PC-3 (cell line): ENCODE measurements around the gene MTRF1. TPM values are rescaled to one million over a fixed set of nuclear protein-coding genes. Genes with fewer than 3 reads are reported as not detected.

Experiments
- ATAC-seq: fragments of 200-7000 bp; cut with Tn5 transposase; 2 replicates; pipeline ENCODE4 v1.9.1; 2020; ENCODE audit warnings: mild to moderate bottlenecking, moderate library complexity
- BruUV-seq: library from RNA; stranded (reverse); fragments of 400-500 nt; replicated peaks from 2 replicates; lab custom pipeline; 2021; lab: Mats Ljungman, UMichigan
- CTCF ChIA-PET: fragments of 300-600 bp; sonication (Branson Sonifier 250); formaldehyde crosslinking; loops from one replicate; lab custom pipeline; 2022; ENCODE audit warnings: antibody characterized with exemption; lab: Charles Lee
- POLR2A ChIA-PET: fragments of 300-600 bp; sonication (Branson Sonifier 250); formaldehyde crosslinking; loops from one replicate; lab custom pipeline; 2022; ENCODE audit warnings: antibody characterized with exemption; ENCODE audit not compliant: unreplicated experiment; lab: Charles Lee
- DNase-seq: peaks from one replicate; pipeline ENCODE4 v3.0.0-alpha.2; 2015
- H2AFZ ChIP-seq: fragments of 300-600 bp; sonication (generic); 2 replicates; pipeline ENCODE4 v1.6.0; 2016; ENCODE audit warnings: antibody characterized with exemption, low read length
- H3F3A ChIP-seq: fragments of 300-600 bp; sonication (generic); one replicate; pipeline ENCODE4 v1.6.0; 2017; ENCODE audit warnings: antibody characterized with exemption, low read length, control low read depth, mild to moderate bottlenecking; ENCODE audit not compliant: unreplicated experiment
- H3K27ac ChIP-seq: fragments of 300-600 bp; sonication (generic); 2 replicates; pipeline ENCODE4 v1.5.1; 2016; ENCODE audit warnings: mild to moderate bottlenecking, low read length
- H3K27me3 ChIP-seq: fragments of 300-600 bp; sonication (generic); 2 replicates; pipeline ENCODE4 v1.6.1; 2016; ENCODE audit warnings: low read length, mixed read lengths
- H3K36me3 ChIP-seq: fragments of 300-600 bp; sonication (generic); 2 replicates; pipeline ENCODE4 v1.6.1; 2016; ENCODE audit warnings: low read depth, mixed run types, low read length, mixed read lengths
- H3K4me1 ChIP-seq: fragments of 300-600 bp; sonication (generic); 2 replicates; pipeline ENCODE4 v1.5.1; 2016; ENCODE audit warnings: low read length; ENCODE audit not compliant: insufficient read depth
- H3K4me2 ChIP-seq: fragments of 300-600 bp; sonication (generic); 2 replicates; pipeline ENCODE4 v1.6.0; 2016; ENCODE audit warnings: low read length
- H3K4me3 ChIP-seq: fragments of 300-600 bp; sonication (generic); 2 replicates; pipeline ENCODE4 v1.5.1; 2016; ENCODE audit warnings: mild to moderate bottlenecking, low read length, mixed read lengths
- H3K79me2 ChIP-seq: fragments of 300-600 bp; sonication (generic); 2 replicates; pipeline ENCODE4 v1.6.1; 2017; ENCODE audit warnings: low read length, mixed read lengths
- H3K9ac ChIP-seq: fragments of 300-600 bp; sonication (generic); 2 replicates; pipeline ENCODE4 v1.6.0; 2016; ENCODE audit warnings: mild to moderate bottlenecking, low read length
- H3K9me2 ChIP-seq: fragments of 300-600 bp; sonication (generic); replicated peaks from 2 replicates; pipeline ENCODE4 v1.6.1; 2016; ENCODE audit warnings: mixed run types, low read length, mixed read lengths
- H3K9me3 ChIP-seq: fragments of 300-600 bp; sonication (generic); 2 replicates; pipeline ENCODE4 v1.6.1; 2016; ENCODE audit warnings: low read length, mixed read lengths
- H4K20me1 ChIP-seq: fragments of 300-600 bp; sonication (generic); 2 replicates; pipeline ENCODE4 v1.6.1; 2016; ENCODE audit warnings: low read length, mixed read lengths
- CTCF ChIP-seq: fragments of 300-600 bp; sonication (generic); conservative IDR thresholded peaks from 2 replicates; pipeline ENCODE4 v1.5.1; 2017; ENCODE audit warnings: antibody characterized with exemption, low read depth, mild to moderate bottlenecking, low read length
- EZH2 ChIP-seq: fragments of 300-600 bp; sonication (generic); IDR thresholded peaks from one replicate; pipeline ENCODE4 v1.6.1; 2017; ENCODE audit warnings: antibody characterized with exemption, mild to moderate bottlenecking, low read length; ENCODE audit not compliant: unreplicated experiment
- EZH2phosphoT487 ChIP-seq: fragments of 300-600 bp; sonication (generic); IDR thresholded peaks from 2 replicates; pipeline ENCODE4 v1.6.1; 2018; ENCODE audit warnings: mild to moderate bottlenecking, antibody characterized with exemption, low read length, borderline replicate concordance
- intact Hi-C: fragments of 100-400 bp; cut with micrococcal nuclease; formaldehyde crosslinking; loops from 2 replicates; pipeline ENCODE4 v1.9.0; 2023
- total RNA-seq: library from RNA; depleted of rRNA; stranded (reverse); fragments of >200 nt; gene quantifications from 2 replicates; pipeline ENCODE4 v1.2.3, GENCODE V29; 2014

The MTRF1 gene
- total RNA-seq, 1 experiment from 2014 or later: 4.7 TPM

GRCh38 chr13:41213316-41213715 lies 50.1 kb downstream of the MTRF1 start:
- H3K4me2 ChIP-seq: no peak overlapping the region
- H2AFZ ChIP-seq: no peak overlapping the region
- TF ChIP-seq EZH2phosphoT487 (no peak), EZH2 (no peak), CTCF (no peak)
- ATAC-seq (no peak), DNase-seq (no peak)
- intact Hi-C loops: no loop called here
- no peak overlapping the region for H3K4me3 ChIP-seq
- H3F3A ChIP-seq: no peaks in the 10 kb centered on the region
- POLR2A ChIA-PET: no interaction called here
- CTCF ChIA-PET: no interaction called here
- H3K36me3 ChIP-seq: no peaks in the 10 kb centered on the region
- H3K9me3 ChIP-seq: no peaks in the 10 kb centered on the region
- H4K20me1 ChIP-seq: no peaks in the 10 kb centered on the region
- no peak overlapping the region for H3K9ac ChIP-seq
- no peaks in the 10 kb centered on the region for H3K79me2 ChIP-seq
- H3K9me2 ChIP-seq: no peaks in the 10 kb centered on the region
- peaks cover 10% of the 10 kb centered on the region for H3K4me1 ChIP-seq
- no peaks in the 10 kb centered on the region for H3K27me3 ChIP-seq
- H3K27ac ChIP-seq: no peak overlapping the region
- no TSS peak for BruUV-seq

- no peak for TF ChIP-seq CTCF
- no peak for TF ChIP-seq EZH2
- no peak for TF ChIP-seq EZH2phosphoT487
- Histone ChIP-seq H3K27ac (no peak overlapping the region), H3K4me3 (no peak overlapping the region), H3K9me2 (no peaks in the 10 kb centered on the region), H4K20me1 (no peaks in the 10 kb centered on the region), H3K9ac (no peak overlapping the region), H3K4me1 (peaks cover 10% of the 10 kb centered on the region), H3F3A (no peaks in the 10 kb centered on the region), H2AFZ (no peak overlapping the region), H3K36me3 (no peaks in the 10 kb centered on the region), H3K9me3 (no peaks in the 10 kb centered on the region), H3K4me2 (no peak overlapping the region), H3K27me3 (no peaks in the 10 kb centered on the region), H3K79me2 (no peaks in the 10 kb centered on the region)
- no TSS peak for BruUV-seq
- ChIA-PET CTCF (no interaction called here), POLR2A (no interaction called here)
- intact Hi-C loops: no loop called here
- no peak for ATAC-seq
- no peak for DNase-seq
These were observed 50.5 kb downstream of the MTRF1 start for GRCh38 chr13:41212881-41213280.

- BruUV-seq: no TSS peak
- Histone ChIP-seq H3K36me3 (no peaks in the 10 kb centered on the region), H3K9me3 (no peaks in the 10 kb centered on the region), H3K4me1 (peaks cover 4% of the 10 kb centered on the region; the same call in 1 of the 2 replicates), H3K9me2 (no peaks in the 10 kb centered on the region), H3K79me2 (no peaks in the 10 kb centered on the region), H3K27me3 (no peaks in the 10 kb centered on the region), H3K4me2 (no peak overlapping the region), H3K4me3 (no peak overlapping the region), H3F3A (no peaks in the 10 kb centered on the region), H3K9ac (no peak overlapping the region), H2AFZ (no peak overlapping the region), H3K27ac (no peak overlapping the region), H4K20me1 (no peaks in the 10 kb centered on the region)
- TF ChIP-seq CTCF (no peak), EZH2phosphoT487 (no peak), EZH2 (no peak)
- intact Hi-C loops: no loop called here
- no peak for DNase-seq
- no peak for ATAC-seq
- ChIA-PET POLR2A (no interaction called here), CTCF (no interaction called here)
These were observed 52.3 kb downstream of the MTRF1 start for GRCh38 chr13:41211062-41211461.
